ENCODE results near the gene SORCS1. TPM values are rescaled to one million over a fixed set of nuclear protein-coding genes. Genes with fewer than 3 reads are reported as not detected.

The SORCS1 gene
- total RNA-seq = not detected

DNA sequence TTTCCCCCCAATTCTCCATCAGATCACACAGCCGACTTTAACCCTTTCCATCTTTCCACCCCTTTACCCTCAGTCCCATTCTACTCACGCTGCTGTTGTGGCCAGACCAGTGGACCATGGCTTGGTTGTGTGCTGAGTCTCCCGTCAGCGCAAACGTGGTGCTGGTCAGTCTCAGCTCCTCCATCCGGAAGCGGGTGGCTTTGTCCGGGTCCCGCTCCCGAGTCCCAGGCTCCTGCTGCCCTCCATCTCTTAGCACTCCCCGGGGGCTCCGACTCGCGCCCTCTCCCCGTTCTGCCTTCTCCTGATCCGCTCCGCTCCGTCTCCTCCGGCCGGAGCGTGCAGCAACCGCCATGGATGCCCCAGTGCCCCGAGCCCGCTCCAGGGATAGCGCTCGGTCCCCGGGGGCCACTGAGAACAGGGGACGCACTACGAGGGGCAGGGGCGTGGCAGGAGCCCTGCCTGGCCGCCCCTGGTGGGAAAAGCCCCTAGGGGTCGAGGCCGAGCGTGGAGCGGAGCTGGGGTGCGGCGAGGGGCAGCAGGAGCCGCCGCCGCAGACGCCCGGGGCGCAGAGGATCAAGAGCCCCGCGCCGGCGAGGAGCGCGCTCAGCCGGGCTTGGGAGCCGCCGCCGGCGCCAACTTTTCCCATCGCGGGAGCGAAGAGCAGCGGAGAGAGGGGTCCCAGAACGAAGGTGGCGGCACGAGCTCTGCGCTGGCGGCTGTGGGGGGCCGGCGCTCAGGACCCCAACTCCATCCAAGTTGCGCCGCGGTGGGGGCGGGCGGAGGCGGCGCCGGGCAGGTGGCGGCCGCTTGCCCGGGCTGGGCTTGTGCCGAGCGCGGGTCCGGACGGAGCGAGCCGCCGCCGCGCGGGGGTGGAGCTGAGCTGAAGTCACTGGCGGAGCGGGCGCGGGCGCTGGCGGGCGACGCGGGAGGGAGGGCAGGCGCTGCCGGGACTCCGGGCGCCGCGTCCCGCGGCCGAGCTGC is at the start of gene SORCS1:
TSS of gene SORCS1 (minus strand) at position 826 of the 981 bp plus-strand sequence.
- H3K9me3 Mint-ChIP-seq = peaks cover 9% of the 10 kb centered on the region
- H3K36me3 Mint-ChIP-seq (ENCODE audit: low read depth) = peaks cover 5% of the 10 kb centered on the region
- no peak within 1 kb of the TSS for H3K27ac Mint-ChIP-seq
- H3K4me1 Mint-ChIP-seq = no peaks in the 10 kb centered on the region
- H3K27me3 Mint-ChIP-seq = peaks cover 11% of the 10 kb centered on the region
- H3K4me3 Mint-ChIP-seq = no peak within 1 kb of the TSS
- ATAC-seq (replicated peaks) = no peak

DNA sequence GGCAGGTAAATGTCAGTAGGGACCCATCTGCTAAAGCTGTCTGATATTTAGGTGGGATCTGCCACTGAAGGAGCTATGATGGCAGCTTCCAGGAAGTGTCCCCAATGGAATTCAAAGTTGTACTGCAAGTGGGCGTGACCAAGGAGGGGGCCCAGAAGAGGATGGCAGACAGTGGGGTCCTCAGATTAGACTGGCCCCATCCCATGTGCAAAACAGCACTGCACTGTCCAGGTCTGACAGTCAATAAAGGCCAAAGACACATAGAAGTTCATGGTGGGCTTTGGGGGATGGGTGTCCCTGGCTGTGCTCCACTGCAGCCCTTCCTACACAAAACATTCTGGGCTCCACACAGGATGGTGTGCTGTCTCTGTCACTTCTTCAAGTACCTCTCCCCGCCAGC is 49.8 kb upstream of the SORCS1 start:
- peaks cover 16% of the 10 kb centered on the region for H3K9me3 Mint-ChIP-seq
- no peaks in the 10 kb centered on the region for H3K36me3 Mint-ChIP-seq (ENCODE audit: low read depth)
- H3K4me3 Mint-ChIP-seq = no peak overlapping the region
- H3K4me1 Mint-ChIP-seq = no peaks in the 10 kb centered on the region
- H3K27me3 Mint-ChIP-seq = no peaks in the 10 kb centered on the region
- H3K27ac Mint-ChIP-seq = no peak overlapping the region
- ATAC-seq (replicated peaks) = no peak

DNA sequence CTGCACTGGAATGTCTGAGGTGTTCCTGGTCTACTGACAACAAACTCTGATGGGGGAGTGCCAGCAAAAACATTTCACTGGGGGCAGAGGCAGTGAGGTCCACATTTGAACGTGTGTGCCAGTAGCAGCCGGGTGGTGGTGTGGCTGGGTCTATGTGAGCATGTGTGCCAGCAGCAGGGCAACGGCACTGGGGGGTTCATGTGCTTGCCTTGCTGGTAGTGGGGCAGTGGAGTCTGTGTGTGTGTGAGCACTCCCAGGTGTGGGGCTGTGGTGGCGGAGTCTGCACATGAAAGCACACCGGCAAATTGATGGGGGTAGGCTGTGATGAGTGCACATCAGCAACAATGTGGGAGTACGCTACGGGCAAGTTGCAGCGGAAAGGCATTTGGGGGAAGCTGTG is 49.4 kb upstream of the SORCS1 start:
- Mint-ChIP-seq H3K36me3 (ENCODE audit: low read depth) (no peaks in the 10 kb centered on the region), H3K4me1 (no peaks in the 10 kb centered on the region), H3K27ac (no peak overlapping the region), H3K27me3 (no peaks in the 10 kb centered on the region), H3K4me3 (no peak overlapping the region), H3K9me3 (peaks cover 16% of the 10 kb centered on the region)
- ATAC-seq (replicated peaks) = no peak

DNA sequence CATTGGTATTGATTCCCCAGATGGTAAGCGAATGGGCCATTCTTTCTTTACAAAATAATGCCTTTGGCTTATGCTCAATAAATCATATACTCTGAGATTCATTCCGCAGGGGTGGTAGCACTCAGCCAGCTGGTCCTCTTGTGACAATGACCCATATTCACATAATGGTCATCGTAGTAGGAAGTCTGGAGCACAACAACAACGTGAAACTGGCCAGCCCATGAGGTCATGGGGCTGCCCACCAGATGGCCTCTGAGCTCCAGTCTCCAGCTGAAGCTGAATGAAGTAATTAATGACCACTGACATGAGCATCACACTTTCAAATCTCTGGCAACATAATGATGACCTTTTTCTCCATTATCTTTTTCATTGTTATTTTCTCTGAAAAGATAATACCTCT is 42.3 kb upstream of the SORCS1 start:
- H3K4me3 Mint-ChIP-seq = no peak overlapping the region
- ATAC-seq (replicated peaks) = no peak
- H3K27ac Mint-ChIP-seq = no peak overlapping the region
- H3K4me1 Mint-ChIP-seq = no peaks in the 10 kb centered on the region
- H3K36me3 Mint-ChIP-seq (ENCODE audit: low read depth) = no peaks in the 10 kb centered on the region
- no peaks in the 10 kb centered on the region for H3K27me3 Mint-ChIP-seq
- H3K9me3 Mint-ChIP-seq = peaks cover 25% of the 10 kb centered on the region

DNA sequence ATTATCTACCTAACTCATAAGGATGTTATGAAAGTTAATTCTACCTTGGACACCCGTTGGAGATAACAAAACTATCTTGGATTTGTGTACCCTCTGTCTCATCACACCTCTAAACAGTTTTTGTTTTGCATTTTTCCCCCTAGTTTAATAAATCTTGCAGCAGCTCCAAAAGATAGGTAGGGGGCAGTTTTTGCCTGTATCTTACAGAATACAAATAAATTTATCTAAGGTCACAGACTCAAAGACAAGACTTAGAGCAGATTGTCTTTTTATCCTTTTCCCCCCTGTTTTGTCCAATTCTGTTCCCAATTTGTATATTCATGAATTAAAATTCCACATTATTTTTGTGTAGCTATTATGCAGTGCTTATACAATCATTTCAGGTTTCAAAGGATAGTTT is 5.0 kb upstream of the SORCS1 start:
- Mint-ChIP-seq H3K36me3 (ENCODE audit: low read depth) (peaks cover 5% of the 10 kb centered on the region), H3K4me3 (no peak overlapping the region), H3K27ac (no peak overlapping the region), H3K4me1 (no peaks in the 10 kb centered on the region), H3K9me3 (peaks cover 17% of the 10 kb centered on the region), H3K27me3 (peaks cover 7% of the 10 kb centered on the region)
- ATAC-seq (replicated peaks) = no peak

DNA sequence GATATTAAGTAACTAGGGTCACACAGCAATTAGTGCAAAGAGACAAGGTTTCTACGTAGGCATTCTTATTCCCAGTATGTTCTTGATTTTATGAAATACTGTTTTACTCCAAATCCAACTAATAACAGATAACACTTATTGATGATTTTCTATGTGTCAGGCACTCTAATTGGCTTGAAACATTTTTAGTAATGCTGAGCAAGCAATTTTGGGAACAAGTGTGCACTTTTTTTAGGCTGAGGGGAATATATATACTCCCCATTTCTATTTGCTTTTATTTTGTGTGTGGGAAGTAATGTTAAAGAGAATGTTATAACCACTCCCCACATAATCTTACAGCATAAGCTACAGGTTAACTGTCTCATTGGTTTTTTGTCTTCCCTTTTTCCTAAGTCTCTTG is 4.2 kb upstream of the SORCS1 start:
- Mint-ChIP-seq H3K27ac (no peak overlapping the region), H3K36me3 (ENCODE audit: low read depth) (peaks cover 5% of the 10 kb centered on the region), H3K4me1 (no peaks in the 10 kb centered on the region), H3K9me3 (peaks cover 17% of the 10 kb centered on the region), H3K27me3 (peaks cover 8% of the 10 kb centered on the region), H3K4me3 (no peak overlapping the region)
- no peak for ATAC-seq (replicated peaks)

DNA sequence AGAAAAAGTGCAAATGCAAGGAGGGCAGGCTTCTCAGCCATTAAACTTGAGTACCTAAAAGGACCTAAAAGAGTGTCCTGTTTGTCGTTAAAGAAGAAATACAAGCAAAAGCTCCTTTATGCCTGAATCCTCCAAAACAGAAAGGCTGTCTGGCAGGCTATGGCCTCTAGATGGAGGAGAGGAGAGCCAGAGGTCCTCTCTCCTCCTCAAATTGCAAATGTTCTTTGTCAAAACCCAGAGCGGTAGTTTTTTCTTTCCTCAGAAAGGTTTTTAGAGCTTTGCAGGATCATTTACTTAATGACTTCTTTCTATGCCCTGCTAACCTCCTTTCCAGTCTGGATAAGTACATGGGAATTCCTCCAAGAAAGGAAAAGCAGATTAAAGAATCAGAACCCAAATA is 1.9 kb upstream of the SORCS1 start:
- H3K4me3 Mint-ChIP-seq = no peak overlapping the region
- H3K36me3 Mint-ChIP-seq (ENCODE audit: low read depth) = peaks cover 5% of the 10 kb centered on the region
- H3K27me3 Mint-ChIP-seq = peaks cover 11% of the 10 kb centered on the region
- no peak for ATAC-seq (replicated peaks)
- peaks cover 9% of the 10 kb centered on the region for H3K9me3 Mint-ChIP-seq
- no peaks in the 10 kb centered on the region for H3K4me1 Mint-ChIP-seq
- no peak overlapping the region for H3K27ac Mint-ChIP-seq

DNA sequence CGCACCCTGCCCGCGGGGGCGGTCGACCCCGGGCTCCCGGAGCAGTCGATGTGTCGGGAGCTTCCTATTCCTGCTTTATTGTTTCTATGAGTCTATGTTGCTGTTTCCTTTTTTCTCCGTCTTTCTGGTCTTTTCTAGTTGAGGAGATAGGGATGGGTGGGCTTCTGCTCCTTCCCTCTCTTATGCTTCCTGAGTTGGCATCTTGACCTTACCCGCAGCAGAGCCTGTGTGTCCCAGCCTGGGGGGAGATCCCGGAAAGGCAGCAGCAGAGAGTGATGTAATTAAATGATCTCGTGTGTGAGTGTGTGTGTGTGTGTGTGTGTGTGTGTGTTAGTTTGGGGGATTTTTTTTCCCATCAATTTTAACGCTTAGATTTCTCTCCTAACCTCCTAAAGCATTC is 486 bp upstream of the SORCS1 start:
- Mint-ChIP-seq H3K27ac (no peak overlapping the region), H3K9me3 (peaks cover 9% of the 10 kb centered on the region), H3K4me3 (no peak overlapping the region), H3K36me3 (ENCODE audit: low read depth) (peaks cover 5% of the 10 kb centered on the region), H3K4me1 (no peaks in the 10 kb centered on the region), H3K27me3 (peaks cover 11% of the 10 kb centered on the region)
- no peak for ATAC-seq (replicated peaks)

DNA sequence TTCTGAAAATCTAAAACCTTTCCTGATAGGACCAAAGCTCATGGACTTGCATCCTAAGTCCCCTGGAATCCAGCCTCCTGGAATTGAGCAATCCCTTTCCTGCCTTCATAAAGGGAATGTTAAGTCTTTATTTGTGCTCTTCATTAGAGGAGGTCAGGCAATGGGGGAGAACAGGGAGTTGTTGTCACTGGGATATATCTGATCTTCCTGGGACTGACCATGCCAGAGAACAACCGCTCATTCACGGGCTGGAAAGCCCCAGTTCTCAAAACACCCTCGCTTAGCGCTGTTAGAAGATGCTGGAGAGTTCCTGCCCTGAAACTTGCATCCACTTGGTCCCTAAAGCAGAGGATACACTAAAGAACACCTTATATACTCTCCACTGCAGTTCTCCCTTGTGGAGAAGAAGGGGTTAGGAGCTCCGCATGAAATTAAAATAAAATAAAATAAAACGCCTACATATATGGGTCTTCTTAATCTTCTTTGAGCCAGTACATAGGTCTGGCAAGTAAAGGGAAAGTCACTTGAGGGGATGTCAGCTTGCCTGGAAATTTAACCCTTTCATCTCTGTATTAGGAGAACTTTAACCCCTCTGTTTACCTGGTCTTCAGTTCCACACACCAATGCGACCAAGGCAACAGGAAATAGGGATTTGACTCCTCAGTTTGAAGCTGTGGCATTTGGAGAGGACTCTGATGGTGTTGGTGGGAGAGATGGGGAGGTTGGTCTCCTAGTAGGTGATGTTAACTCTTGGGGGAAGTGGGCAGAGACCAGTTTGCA is 1.2 kb downstream of the SORCS1 start:
- no peak for ATAC-seq (replicated peaks)
- Mint-ChIP-seq H3K36me3 (ENCODE audit: low read depth) (peaks cover 5% of the 10 kb centered on the region), H3K4me3 (no peak overlapping the region), H3K27me3 (peaks cover 11% of the 10 kb centered on the region), H3K27ac (no peak overlapping the region), H3K9me3 (peaks cover 9% of the 10 kb centered on the region), H3K4me1 (no peaks in the 10 kb centered on the region)

DNA sequence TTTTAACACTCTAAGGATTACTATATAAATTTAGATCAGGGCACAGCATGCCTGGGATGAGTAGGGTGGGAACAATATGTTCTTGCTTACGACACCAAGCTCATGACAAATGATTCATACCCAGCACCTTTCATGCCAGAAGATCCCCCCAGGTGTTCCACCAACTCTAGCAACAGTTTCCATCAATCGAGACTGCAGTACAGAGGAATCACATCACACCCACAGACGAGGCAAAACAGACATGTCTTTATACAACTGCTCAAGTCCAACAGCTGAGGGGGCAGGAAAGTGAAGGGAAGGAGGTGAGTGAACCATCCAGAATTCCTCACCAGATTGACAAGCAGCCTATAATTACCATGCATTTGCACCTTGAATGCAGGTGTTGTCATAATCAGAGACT is 3.6 kb downstream of the SORCS1 start:
- ATAC-seq (replicated peaks) = no peak
- no peak overlapping the region for H3K27ac Mint-ChIP-seq
- H3K4me3 Mint-ChIP-seq = no peak overlapping the region
- peaks cover 11% of the 10 kb centered on the region for H3K27me3 Mint-ChIP-seq
- peaks cover 5% of the 10 kb centered on the region for H3K36me3 Mint-ChIP-seq (ENCODE audit: low read depth)
- H3K9me3 Mint-ChIP-seq = peaks cover 5% of the 10 kb centered on the region
- H3K4me1 Mint-ChIP-seq = no peaks in the 10 kb centered on the region

DNA sequence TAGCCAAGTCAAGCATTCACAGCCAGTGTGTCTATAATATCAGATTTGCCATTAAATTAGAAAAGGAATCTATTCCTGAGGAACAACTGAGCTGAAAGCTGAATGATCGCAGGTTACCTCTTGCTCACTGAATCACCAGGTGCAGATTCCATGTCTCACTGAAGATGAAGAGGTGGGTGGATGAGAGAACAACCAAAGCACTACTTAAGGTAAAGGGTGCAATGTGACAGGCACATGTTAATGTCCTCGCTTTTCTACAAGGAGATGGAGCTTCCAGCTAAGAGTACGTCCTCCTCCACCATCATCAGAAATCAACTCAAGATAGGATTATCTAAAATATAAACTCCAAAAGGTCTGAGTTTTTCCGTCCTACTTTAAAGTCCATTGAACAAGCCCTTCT is 4.6 kb downstream of the SORCS1 start:
- H3K27me3 Mint-ChIP-seq = peaks cover 6% of the 10 kb centered on the region
- ATAC-seq (replicated peaks) = no peak
- peaks cover under 1% of the 10 kb centered on the region for H3K9me3 Mint-ChIP-seq
- no peak overlapping the region for H3K4me3 Mint-ChIP-seq
- H3K4me1 Mint-ChIP-seq = no peaks in the 10 kb centered on the region
- peaks cover 1% of the 10 kb centered on the region for H3K36me3 Mint-ChIP-seq (ENCODE audit: low read depth)
- no peak overlapping the region for H3K27ac Mint-ChIP-seq

DNA sequence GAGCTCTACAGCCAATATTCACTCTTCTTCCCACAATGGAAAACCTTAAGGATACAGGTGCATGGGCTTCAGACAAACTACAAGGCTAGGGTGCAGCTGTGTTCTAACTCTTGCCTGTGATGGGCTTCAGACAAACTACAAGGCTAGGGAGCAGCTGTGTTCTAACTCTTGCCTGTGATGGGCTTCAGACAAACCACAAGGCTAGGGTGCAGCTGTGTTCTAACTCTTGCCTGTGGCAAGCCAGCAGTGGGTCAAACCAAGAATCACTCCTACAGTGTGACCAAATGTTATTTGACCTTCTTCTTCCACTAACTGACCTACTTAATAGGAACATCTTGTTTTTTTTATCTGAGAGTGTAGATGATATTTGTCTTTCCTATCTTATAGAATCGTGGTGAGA is 7.4 kb downstream of the SORCS1 start:
- Mint-ChIP-seq H3K9me3 (peaks cover 9% of the 10 kb centered on the region), H3K27me3 (no peaks in the 10 kb centered on the region), H3K36me3 (ENCODE audit: low read depth) (no peaks in the 10 kb centered on the region), H3K4me3 (no peak overlapping the region), H3K4me1 (no peaks in the 10 kb centered on the region), H3K27ac (no peak overlapping the region)
- ATAC-seq (replicated peaks) = no peak

DNA sequence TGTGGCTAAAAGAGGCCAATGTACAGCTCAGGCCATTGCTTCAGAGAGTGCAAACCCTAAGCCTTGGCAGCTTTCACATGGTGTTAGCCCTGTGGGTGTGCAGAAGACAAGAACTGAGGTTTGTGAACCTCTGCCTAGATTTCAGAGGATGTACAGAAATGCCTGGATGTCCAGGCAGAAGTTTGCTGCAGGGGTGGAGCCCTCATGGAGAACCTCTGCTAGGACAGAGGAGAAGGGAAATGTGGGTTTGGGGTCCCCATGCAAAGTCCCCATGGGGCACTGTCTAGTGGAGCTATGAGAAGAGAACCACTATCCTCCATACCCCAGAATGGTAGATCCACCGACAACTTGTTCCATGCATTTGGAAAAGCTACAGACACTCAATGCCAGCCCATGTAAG is 12.4 kb downstream of the SORCS1 start:
- Mint-ChIP-seq H3K27ac (no peak overlapping the region), H3K36me3 (ENCODE audit: low read depth) (no peaks in the 10 kb centered on the region), H3K4me1 (no peaks in the 10 kb centered on the region), H3K27me3 (no peaks in the 10 kb centered on the region), H3K9me3 (peaks cover 36% of the 10 kb centered on the region), H3K4me3 (no peak overlapping the region)
- no peak for ATAC-seq (replicated peaks)

DNA sequence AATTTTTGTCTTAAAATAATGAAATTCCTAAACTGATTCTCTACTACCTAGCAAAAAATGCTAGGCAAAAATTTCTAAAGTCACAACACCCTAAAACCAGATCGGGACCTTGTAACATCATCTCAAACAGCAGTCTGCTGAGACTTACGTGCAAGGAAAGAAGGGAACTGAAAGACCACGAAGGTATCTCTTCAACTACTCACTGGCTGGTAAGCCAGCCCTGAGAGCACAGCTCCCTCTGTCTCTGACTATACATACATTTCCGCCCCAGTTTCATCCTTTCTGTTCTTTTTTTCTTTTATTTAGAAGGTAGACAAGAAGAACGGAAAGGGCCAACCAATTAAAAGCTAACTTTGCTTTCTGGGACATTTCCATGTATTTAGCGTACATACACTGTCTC is 15.6 kb downstream of the SORCS1 start:
- ATAC-seq (replicated peaks) = no peak
- no peaks in the 10 kb centered on the region for H3K4me1 Mint-ChIP-seq
- peaks cover 47% of the 10 kb centered on the region for H3K9me3 Mint-ChIP-seq
- H3K4me3 Mint-ChIP-seq = no peak overlapping the region
- H3K27ac Mint-ChIP-seq = no peak overlapping the region
- H3K36me3 Mint-ChIP-seq (ENCODE audit: low read depth) = no peaks in the 10 kb centered on the region
- no peaks in the 10 kb centered on the region for H3K27me3 Mint-ChIP-seq

DNA sequence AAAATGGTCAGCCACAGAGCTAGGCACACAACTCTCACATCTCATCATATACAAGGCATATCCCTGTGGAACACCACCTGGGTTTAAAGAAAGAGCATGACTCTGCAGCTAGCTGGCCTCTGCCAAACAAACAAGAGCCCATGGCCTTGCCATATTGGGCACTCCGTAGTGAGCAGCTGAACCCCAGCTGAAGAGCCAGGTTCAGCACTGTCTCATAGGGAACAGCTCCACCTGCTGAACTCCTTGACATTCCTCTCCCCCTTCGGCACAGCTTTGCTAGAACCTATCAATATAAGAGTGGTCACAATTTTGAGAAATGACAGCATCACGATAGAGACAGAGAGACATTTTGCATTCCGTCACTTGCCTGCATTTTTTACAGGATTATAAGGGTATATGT is 20.0 kb downstream of the SORCS1 start:
- H3K4me3 Mint-ChIP-seq = no peak overlapping the region
- H3K4me1 Mint-ChIP-seq = no peaks in the 10 kb centered on the region
- no peaks in the 10 kb centered on the region for H3K27me3 Mint-ChIP-seq
- peaks cover 22% of the 10 kb centered on the region for H3K9me3 Mint-ChIP-seq
- H3K27ac Mint-ChIP-seq = no peak overlapping the region
- H3K36me3 Mint-ChIP-seq (ENCODE audit: low read depth) = no peaks in the 10 kb centered on the region
- no peak for ATAC-seq (replicated peaks)
